ENCODE data around the gene NDUFS6. TPM values are rescaled to one million over a fixed set of nuclear protein-coding genes. Genes with fewer than 3 reads are reported as not detected.
"Not testable (repeated sequence)": the region's sequence is repeated elsewhere in the genome, so short reads cannot be mapped to it uniquely, and the experiment has no call there.

NDUFS6 gene
- total and polyA plus RNA-seq, 3 donors from 2014 or later: 54.9 to 59.3 (median 58.7) TPM

DNA sequence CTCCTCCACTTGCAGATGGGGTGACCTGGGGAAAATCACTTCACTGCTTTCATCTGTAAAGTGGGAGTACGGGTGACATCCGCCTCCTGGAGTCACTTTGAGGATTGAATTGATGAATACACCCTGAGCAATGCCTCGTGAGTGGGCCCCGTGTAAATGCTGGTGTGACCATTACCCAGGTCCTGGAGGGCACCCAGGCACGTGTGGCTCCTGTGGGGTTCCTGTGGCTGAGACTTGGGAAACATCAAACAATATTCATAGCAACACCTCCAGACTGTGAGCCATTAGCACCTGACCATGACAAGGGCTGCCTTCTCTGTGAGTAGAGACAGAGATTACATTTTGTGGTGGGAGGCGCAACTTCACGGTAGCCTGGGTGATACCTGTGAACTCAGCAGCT, 13.0 kb upstream of the NDUFS6 start:
- intact Hi-C loops (cut with DNase I; ENCODE audit: low total_unique reads): no loop called here
- no peak overlapping the region for H3K27ac ChIP-seq
- no peak overlapping the region for H3K4me3 ChIP-seq
- DNase-seq: no peak
- H3K27me3 ChIP-seq: no peaks in the 10 kb centered on the region
- no peaks in the 10 kb centered on the region for H3K36me3 ChIP-seq (ENCODE audit: low read depth, missing control alignments)
- TF ChIP-seq, protein P1, sequence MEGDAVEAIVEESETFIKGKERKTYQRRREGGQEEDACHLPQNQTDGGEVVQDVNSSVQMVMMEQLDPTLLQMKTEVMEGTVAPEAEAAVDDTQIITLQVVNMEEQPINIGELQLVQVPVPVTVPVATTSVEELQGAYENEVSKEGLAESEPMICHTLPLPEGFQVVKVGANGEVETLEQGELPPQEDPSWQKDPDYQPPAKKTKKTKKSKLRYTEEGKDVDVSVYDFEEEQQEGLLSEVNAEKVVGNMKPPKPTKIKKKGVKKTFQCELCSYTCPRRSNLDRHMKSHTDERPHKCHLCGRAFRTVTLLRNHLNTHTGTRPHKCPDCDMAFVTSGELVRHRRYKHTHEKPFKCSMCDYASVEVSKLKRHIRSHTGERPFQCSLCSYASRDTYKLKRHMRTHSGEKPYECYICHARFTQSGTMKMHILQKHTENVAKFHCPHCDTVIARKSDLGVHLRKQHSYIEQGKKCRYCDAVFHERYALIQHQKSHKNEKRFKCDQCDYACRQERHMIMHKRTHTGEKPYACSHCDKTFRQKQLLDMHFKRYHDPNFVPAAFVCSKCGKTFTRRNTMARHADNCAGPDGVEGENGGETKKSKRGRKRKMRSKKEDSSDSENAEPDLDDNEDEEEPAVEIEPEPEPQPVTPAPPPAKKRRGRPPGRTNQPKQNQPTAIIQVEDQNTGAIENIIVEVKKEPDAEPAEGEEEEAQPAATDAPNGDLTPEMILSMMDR (IDR thresholded peaks at IDR 0.05): no peak
- no peak for TF ChIP-seq POLR2A (IDR thresholded peaks at IDR 0.05)
- 85 to 87% methylated on average over 6 to 7 of the region's 7 CpGs for WGBS, 2 donors
- no peaks in the 10 kb centered on the region for H3K4me1 ChIP-seq
- H3K9me3 ChIP-seq: no peaks in the 10 kb centered on the region

DNA sequence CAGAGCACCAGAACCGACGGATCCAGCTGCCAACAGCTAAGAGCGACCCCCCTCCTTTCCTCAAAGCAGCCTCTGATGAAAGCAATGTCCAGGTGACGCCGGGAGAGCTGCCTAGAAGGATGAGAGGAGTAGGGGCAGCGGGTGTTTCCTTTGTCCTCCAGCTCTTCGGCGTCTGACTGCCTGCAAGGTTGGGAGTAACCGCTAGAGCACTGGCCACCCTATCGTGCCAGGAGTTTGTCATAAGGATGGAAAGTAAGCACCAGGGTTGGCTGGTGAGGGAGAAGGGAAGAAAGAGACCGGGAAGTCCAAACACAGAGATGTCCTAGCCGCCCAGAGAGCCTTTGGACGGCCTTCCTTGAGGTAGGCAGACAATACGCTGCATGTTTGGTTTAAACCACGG, 12.4 kb upstream of the NDUFS6 start:
- intact Hi-C loops (cut with DNase I; ENCODE audit: low total_unique reads): no loop called here
- Histone ChIP-seq H3K36me3 (ENCODE audit: low read depth, missing control alignments) (no peaks in the 10 kb centered on the region), H3K27me3 (no peaks in the 10 kb centered on the region), H3K9me3 (no peaks in the 10 kb centered on the region), H3K4me3 (no peak overlapping the region), H3K4me1 (no peaks in the 10 kb centered on the region), H3K27ac (no peak overlapping the region)
- 89 to 91% methylated on average over 15 of the region's 15 CpGs for WGBS, 2 donors
- DNase-seq: no peak
- TF ChIP-seq, protein P1 (IDR thresholded peaks at IDR 0.05): no peak
- TF ChIP-seq POLR2A (IDR thresholded peaks at IDR 0.05): no peak

DNA sequence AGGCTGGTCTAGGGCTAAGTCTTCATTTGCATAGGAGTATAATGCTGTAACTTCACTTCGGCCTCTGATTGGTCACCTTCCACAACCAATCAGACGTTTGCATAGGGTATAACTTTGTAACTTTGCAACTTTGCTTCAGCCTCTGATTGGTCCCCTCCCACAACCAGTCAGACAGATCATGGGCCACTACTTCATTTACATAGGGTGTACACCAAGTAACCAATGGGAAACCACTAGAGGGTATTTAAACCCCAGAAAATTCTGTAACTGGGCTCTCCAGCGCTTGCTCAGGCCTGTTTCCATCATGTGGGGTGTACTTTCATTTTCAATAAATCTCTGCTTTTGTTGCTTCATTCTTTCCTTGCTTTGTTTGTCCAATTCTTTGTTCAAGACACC, 11.8 kb upstream of the NDUFS6 start:
- 79 to 88% methylated on average over 3 of the region's 3 CpGs for WGBS, 2 donors
- H3K9me3 ChIP-seq; DNase-seq; H3K36me3 ChIP-seq (ENCODE audit: low read depth, missing control alignments); H3K27me3 ChIP-seq; H3K4me3 ChIP-seq; H3K4me1 ChIP-seq; intact Hi-C loops (cut with DNase I; ENCODE audit: low total_unique reads); H3K27ac ChIP-seq: not testable (repeated sequence)

DNA sequence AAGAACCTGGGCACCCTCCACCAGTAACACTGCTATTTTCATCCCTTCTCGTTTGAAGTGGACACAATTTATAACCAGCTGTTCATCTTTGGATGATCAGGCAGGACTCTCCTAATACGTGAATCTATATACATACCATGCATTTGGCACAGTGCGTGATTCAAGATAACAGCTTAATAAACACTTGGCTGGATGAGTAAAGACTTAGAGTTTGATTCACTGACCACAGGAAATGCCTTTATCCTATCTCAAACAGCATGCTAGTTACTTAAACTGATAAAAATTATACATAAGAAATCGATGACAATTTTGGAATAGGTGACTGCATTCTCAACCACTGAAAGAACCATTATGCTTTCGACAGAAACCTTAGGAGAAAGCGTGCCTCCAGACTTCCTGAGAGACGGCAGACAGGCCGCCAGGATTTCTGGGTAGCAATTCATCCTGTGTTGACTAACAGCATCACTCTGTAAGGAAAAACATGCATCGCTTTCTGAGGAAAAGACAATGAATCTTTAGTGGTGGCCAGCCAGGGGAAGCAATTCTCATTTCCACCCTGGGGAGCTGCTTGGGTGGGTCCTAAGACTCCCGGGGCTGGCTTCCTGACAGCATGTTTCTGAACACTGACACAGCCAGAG, 11.3 kb upstream of the NDUFS6 start:
- TF ChIP-seq, protein P1 (IDR thresholded peaks at IDR 0.05): no peak
- TF ChIP-seq POLR2A (IDR thresholded peaks at IDR 0.05): no peak
- H3K36me3 ChIP-seq (ENCODE audit: low read depth, missing control alignments): no peaks in the 10 kb centered on the region
- intact Hi-C loops (cut with DNase I; ENCODE audit: low total_unique reads): no loop called here
- H3K27ac ChIP-seq: no peak overlapping the region
- H3K4me1 ChIP-seq: no peaks in the 10 kb centered on the region
- H3K27me3 ChIP-seq: no peaks in the 10 kb centered on the region
- WGBS, 2 donors: 44 to 48% methylated on average over 10 of the region's 10 CpGs
- DNase-seq: no peak
- no peaks in the 10 kb centered on the region for H3K9me3 ChIP-seq
- no peak overlapping the region for H3K4me3 ChIP-seq

DNA sequence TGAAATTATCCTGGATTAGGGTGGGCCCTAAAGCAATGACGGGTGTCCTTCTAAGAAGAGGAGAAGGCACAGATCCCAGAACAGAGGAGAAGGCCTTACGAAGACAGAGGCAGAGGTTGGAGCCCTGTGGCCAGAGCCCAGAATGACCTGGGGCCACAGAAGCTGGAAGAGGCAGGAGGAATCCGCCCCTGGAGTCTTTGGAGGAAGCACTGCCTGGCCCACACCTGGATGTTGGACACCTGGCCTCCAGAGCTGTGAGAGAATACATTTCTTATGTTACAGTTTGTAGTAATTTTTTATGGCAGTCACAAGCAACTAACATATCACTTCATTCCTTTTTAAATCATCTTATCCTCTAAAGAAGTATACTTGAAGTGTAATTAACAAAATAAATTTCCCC, 10.0 kb upstream of the NDUFS6 start:
- 65 to 86% methylated on average over 3 of the region's 3 CpGs for WGBS, 2 donors
- Histone ChIP-seq H3K4me1 (no peaks in the 10 kb centered on the region), H3K36me3 (ENCODE audit: low read depth, missing control alignments) (no peaks in the 10 kb centered on the region), H3K27ac (no peak overlapping the region), H3K27me3 (no peaks in the 10 kb centered on the region), H3K4me3 (no peak overlapping the region), H3K9me3 (no peaks in the 10 kb centered on the region)
- TF ChIP-seq, protein P1 (IDR thresholded peaks at IDR 0.05): no peak
- no peak for TF ChIP-seq POLR2A (IDR thresholded peaks at IDR 0.05)
- intact Hi-C loops (cut with DNase I; ENCODE audit: low total_unique reads): no loop called here
- DNase-seq: no peak

All from testis (tissue), 3 donors.